HEK293T (cell line): ENCODE measurements around the gene MCF2L.

ENCODE experiments used
- CTCF ChIA-PET: fragments of 350-600 bp; formaldehyde crosslinking; extraction: SDS; loops from one replicate; lab custom pipeline; 2021; ENCODE audit warnings: antibody characterized with exemption, inconsistent platforms; lab: Yijun Ruan, JAX
- POLR2A ChIA-PET: fragments of 350-600 bp; formaldehyde crosslinking; extraction: SDS; loops from one replicate; lab custom pipeline; 2020; ENCODE audit warnings: antibody characterized with exemption, inconsistent platforms; lab: Yijun Ruan, JAX
- DNase-seq: peaks from one replicate; pipeline ENCODE4 v3.0.0; 2012; ENCODE audit warnings: mixed read lengths; ENCODE audit errors: extremely low spot score
- ARNT ChIP-seq: fragments of 450-650 bp; IDR thresholded peaks from 2 replicates; pipeline ENCODE4 v1.6.1; 2017; ENCODE audit warnings: mild to moderate bottlenecking
- BHLHE40 ChIP-seq: fragments of 450-650 bp; IDR thresholded peaks from 2 replicates; pipeline ENCODE4 v1.6.1; 2016; ENCODE audit warnings: mild to moderate bottlenecking, moderate library complexity, borderline replicate concordance
- CTBP1 ChIP-seq: fragments of 450-650 bp; IDR thresholded peaks from 2 replicates; pipeline ENCODE4 v1.6.1; 2016; ENCODE audit warnings: borderline replicate concordance
- ELF4 ChIP-seq: fragments of 450-650 bp; IDR thresholded peaks from 2 replicates; pipeline ENCODE4 v1.6.1; 2017; ENCODE audit warnings: antibody characterized with exemption
- FOXA1 ChIP-seq: fragments of 450-650 bp; IDR thresholded peaks from 2 replicates; pipeline ENCODE4 v1.6.1; 2016; ENCODE audit warnings: mild to moderate bottlenecking
- FOXK2 ChIP-seq: fragments of 450-650 bp; IDR thresholded peaks from 2 replicates; pipeline ENCODE4 v1.6.1; 2016; ENCODE audit warnings: mild to moderate bottlenecking
- FOXM1 ChIP-seq: fragments of 450-650 bp; IDR thresholded peaks from 2 replicates; pipeline ENCODE4 v1.6.1; 2017; ENCODE audit warnings: mild to moderate bottlenecking, borderline replicate concordance
- HDGF ChIP-seq: fragments of 450-650 bp; IDR thresholded peaks from 2 replicates; pipeline ENCODE4 v1.6.1; 2017; ENCODE audit warnings: antibody characterized with exemption, borderline replicate concordance
- L3MBTL2 ChIP-seq: fragments of 450-650 bp; conservative IDR thresholded peaks from 2 replicates; pipeline ENCODE4 v1.6.1; 2016; ENCODE audit warnings: mild to moderate bottlenecking
- LEF1 ChIP-seq: fragments of 450-650 bp; IDR thresholded peaks from 2 replicates; pipeline ENCODE4 v1.6.1; 2017; ENCODE audit warnings: mild to moderate bottlenecking, borderline replicate concordance
- NFRKB ChIP-seq: fragments of 450-650 bp; IDR thresholded peaks from 2 replicates; pipeline ENCODE4 v1.6.1; 2016; ENCODE audit warnings: mild to moderate bottlenecking, moderate library complexity
- PKNOX1 ChIP-seq: fragments of 450-650 bp; IDR thresholded peaks from 2 replicates; pipeline ENCODE4 v1.6.1; 2016
- SP1 ChIP-seq: fragments of 450-650 bp; IDR thresholded peaks from 2 replicates; pipeline ENCODE4 v1.6.1; 2017
- SUZ12 ChIP-seq: fragments of 450-650 bp; IDR thresholded peaks from 2 replicates; pipeline ENCODE4 v1.6.1; 2016; ENCODE audit warnings: mild to moderate bottlenecking
- TARDBP ChIP-seq: fragments of 450-650 bp; IDR thresholded peaks from 2 replicates; pipeline ENCODE4 v1.6.1; 2016
- ZNF384 ChIP-seq: fragments of 450-650 bp; IDR thresholded peaks from 2 replicates; pipeline ENCODE4 v1.6.1; 2016

The MCF2L gene

GRCh38 chr13:112968380-112968909, 569 bp upstream of the MCF2L start:
- CTCF ChIA-PET: no interaction called here
- no peak for DNase-seq
- no peak for TF ChIP-seq L3MBTL2
- no peak for TF ChIP-seq NFRKB
- TF ChIP-seq LEF1: no peak
- TF ChIP-seq FOXA1: no peak
- no peak for TF ChIP-seq ARNT
- TF ChIP-seq HDGF: no peak
- no peak for TF ChIP-seq FOXK2
- TF ChIP-seq TARDBP: no peak
- no peak for TF ChIP-seq SP1
- TF ChIP-seq FOXM1: no peak
- no peak for TF ChIP-seq PKNOX1
- TF ChIP-seq CTBP1: no peak
- no peak for TF ChIP-seq SUZ12
- TF ChIP-seq ZNF384: no peak
- TF ChIP-seq BHLHE40: no peak
- POLR2A ChIA-PET: no interaction called here

- TF ChIP-seq FOXM1: no peak
- no peak for TF ChIP-seq SUZ12
- TF ChIP-seq BHLHE40: no peak
- 0 out of 2 replicates have a peak, but pooled peaks have one; percentile 2 for TF ChIP-seq L3MBTL2
- no peak for TF ChIP-seq PKNOX1
- CTCF ChIA-PET: interaction anchor here (0.7 to 1.0 kb wide), 4 partner anchors 16 to 38 kb away, joined by 3 read pairs; no protein-coding TSS in a partner anchor
- POLR2A ChIA-PET: no interaction called here
- DNase-seq: peak; percentile 26
These were observed 801 bp downstream of the MCF2L start for GRCh38 chr13:112969692-112970338.

- ChIA-PET CTCF (interaction anchor here (1.0 kb wide), 1 partner anchor 32 kb away, joined by 3 read pairs; no protein-coding TSS in a partner anchor), POLR2A (no interaction called here)
- no peak for DNase-seq
- TF ChIP-seq L3MBTL2: no peak
- TF ChIP-seq SP1: no peak
- no peak for TF ChIP-seq ARNT
- no peak for TF ChIP-seq NFRKB
- no peak for TF ChIP-seq ELF4
- TF ChIP-seq ZNF384: no peak
- TF ChIP-seq PKNOX1: no peak
These were observed 1.7 kb downstream of the MCF2L start for GRCh38 chr13:112970552-112971287.

- no peak for TF ChIP-seq ELF4
- TF ChIP-seq NFRKB: no peak
- TF ChIP-seq TARDBP: no peak
- no peak for TF ChIP-seq ZNF384
- no peak for TF ChIP-seq SP1
- no peak for TF ChIP-seq CTBP1
- TF ChIP-seq FOXM1: no peak
- no peak for TF ChIP-seq PKNOX1
- TF ChIP-seq BHLHE40: no peak
- no peak for TF ChIP-seq FOXK2
- TF ChIP-seq SUZ12: no peak
- POLR2A ChIA-PET: no interaction called here
- DNase-seq: no peak
- CTCF ChIA-PET: no interaction called here
These were observed 2.3 kb downstream of the MCF2L start for GRCh38 chr13:112971288-112971643.

GRCh38 chr13:112972258-112972657, 3.2 kb downstream of the MCF2L start:
- TF ChIP-seq TARDBP (no peak), ZNF384 (no peak), FOXA1 (no peak)
- CTCF ChIA-PET: no interaction called here
- POLR2A ChIA-PET: no interaction called here
- no peak for DNase-seq

GRCh38 chr13:112972867-112973576, 4.0 kb downstream of the MCF2L start:
- ChIA-PET POLR2A (no interaction called here), CTCF (no interaction called here)
- TF ChIP-seq FOXK2: no peak
- no peak for TF ChIP-seq SP1
- DNase-seq: no peak
